RCC 7860 (cell line): Measurements from ENCODE around the gene MLN.

Experiments used
- DNase-seq: peaks from one replicate; pipeline ENCODE4 v3.0.0-alpha.2; 2015; ENCODE audit warnings: low spot score
- FAIRE-seq: peaks from 2 replicates; lab custom pipeline; 2012; peaks lifted over from hg19 to GRCh38; lab: Jason Lieb, UNC

MLN gene

DNA sequence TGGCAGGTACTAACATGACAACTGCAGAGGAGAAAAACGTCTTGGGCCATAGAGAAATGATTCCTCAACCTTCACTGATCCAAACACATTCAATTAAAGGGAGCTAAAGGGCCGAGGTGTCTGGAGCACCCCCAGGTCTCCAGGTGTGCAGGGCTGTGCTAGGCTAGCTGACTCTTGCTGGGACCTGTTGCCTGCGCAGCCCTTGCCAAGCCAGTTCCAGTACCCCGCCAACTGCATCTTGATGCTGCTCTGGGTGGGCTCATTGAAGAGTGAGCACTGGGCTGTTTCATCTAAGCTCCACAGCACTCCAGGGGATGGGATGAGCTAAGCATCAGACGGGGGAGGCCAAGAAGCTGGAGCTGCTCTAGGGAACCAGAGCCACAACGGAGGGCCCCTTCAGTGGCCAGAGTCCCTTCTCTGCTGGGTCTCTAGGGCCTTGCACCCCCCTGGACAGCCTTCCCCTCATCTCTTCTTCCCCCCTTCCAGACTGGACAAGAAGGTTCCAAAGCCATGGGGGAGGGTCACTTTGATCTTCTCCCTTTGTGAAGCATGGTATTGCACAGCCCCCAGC is 30.8 kb downstream of the MLN start:
- FAIRE-seq (no peak), DNase-seq (no peak)

DNA sequence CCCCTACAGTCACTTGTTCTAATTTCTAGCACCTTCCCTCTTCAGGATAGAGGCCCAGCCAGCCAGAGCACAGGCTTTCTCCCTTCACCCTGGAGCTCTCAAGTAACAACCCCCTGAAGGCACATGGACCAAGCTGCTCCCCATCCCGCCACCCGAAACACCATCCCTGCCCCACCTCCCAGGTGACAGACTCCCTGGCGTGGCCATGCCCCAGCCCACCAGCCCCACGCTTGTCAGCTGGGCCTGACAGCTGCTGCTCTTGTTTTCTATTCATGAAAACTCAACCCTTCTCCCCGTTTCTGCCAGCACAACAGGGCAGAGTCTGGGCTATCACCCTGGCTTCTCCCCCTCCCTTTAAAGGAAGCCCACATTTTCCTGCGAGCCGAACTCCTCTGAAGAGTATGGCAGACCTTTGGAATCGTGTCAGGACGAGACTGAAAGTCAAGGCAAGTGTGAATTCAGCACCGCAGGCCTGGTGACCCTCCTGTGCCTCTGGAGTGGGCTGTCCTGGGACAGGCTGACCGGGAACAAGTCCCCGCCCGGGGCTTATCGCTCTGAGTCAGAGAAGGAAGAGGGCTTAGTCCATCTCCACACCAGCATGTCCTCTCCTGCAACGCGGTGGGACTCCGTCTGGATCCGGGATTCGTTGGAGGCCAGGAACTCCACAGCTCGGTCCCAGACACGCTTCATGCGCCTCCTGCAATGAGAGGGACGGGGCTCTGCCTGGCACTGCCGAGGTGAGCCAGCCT is 31.5 kb downstream of the MLN start:
- DNase-seq, result no peak
- FAIRE-seq, result no peak

DNA sequence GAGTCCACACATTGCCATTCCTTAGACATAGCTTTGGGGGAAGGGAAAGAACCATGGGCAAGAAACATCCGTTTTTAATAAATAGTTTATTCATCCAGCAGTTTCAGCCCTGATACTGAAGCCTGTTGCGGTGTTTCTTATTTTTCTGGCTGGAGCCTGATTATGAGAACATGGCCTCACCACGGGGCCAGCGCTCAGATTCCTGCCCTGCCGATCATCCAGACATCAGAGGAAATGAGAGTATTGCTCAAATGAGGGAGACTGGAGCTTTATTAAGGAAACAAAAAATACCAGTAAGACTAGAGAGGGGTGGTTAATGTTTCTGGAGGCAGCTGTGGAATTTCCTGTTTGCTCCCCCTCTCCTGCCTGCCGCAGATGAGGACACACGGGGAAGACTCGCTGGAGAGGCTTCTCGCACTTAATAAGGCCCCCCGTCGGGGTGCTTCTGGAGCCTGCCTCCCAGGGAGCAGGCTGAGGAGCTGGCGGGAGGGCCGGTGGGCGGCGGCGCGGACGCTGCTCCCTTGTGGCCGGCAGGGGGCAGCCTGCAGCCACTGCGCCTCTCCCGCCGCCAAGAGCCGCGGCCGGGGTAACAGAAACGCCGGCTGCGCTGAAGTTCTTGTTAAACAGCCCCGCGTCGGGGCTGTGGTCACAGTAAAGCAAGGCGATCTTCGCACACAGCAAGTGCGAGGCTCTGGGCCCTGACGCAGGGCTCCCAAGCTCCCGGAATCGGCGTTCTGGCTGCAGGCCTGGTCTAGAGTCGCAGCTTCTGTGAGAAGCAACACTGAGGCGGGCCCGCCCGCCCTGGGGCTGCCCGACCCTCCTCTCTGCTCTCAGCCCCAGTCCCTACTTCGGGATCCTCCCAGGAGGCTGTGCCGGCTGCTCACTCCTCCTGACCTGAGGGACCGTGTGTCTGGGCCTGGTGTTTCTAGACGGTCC is 32.4 kb downstream of the MLN start:
- DNase-seq (peak; percentile 69), FAIRE-seq (no peak)

DNA sequence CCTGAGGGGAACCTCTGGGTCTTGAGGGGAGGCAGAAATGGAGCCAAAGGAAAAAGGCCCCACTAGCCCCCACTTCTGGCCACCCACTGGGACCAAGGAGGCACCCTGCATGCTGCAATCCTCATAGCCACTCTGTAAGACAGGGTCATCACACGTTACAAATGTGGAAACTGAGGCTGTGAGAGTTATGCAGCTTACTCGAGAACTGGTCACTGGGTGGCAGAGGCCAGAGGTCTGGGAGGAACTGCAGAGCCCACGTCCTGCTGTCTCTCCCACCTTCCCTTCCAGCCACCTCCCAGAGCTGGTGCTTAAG is 33.0 kb downstream of the MLN start:
- DNase-seq, result no peak
- FAIRE-seq, result no peak

- FAIRE-seq (no peak), DNase-seq (no peak)
These were observed 33.5 kb downstream of the MLN start for GRCh38 chr6:33770124-33770832.

DNA sequence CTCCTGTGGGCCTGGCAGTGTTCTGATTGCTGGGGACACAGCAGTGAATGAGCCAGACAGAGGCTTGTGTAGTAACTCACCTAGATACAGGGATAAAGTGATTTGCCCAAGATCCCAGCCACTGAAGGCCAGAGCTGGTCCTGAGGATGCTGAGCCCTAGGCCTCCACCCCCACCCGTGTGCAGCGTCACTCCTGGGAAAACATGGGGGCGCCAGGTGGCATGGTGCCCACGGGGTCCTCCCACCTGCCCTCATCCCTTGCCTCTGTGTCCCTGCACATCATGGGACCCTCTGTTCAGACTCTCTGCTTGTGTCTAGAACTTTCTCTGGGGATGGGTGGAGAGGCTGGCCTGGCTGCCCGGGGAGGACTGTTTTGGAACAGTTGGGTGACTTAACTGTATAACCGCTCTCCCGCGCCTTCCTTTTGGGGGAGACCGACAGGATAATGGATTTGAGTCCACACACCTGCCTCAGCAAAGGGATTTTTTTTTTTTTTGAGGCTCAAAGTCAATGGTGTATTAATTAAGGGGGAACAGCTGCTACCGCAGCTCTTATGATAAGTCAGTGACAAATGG is 34.5 kb downstream of the MLN start:
- FAIRE-seq (no peak), DNase-seq (no peak)

GRCh38 chr6:33768644-33769120 is 35.1 kb downstream of the MLN start:
- FAIRE-seq (no peak), DNase-seq (peak; percentile 44)

- no peak for FAIRE-seq
- DNase-seq, result no peak
These were observed 36.6 kb downstream of the MLN start for GRCh38 chr6:33766921-33767907.

DNA sequence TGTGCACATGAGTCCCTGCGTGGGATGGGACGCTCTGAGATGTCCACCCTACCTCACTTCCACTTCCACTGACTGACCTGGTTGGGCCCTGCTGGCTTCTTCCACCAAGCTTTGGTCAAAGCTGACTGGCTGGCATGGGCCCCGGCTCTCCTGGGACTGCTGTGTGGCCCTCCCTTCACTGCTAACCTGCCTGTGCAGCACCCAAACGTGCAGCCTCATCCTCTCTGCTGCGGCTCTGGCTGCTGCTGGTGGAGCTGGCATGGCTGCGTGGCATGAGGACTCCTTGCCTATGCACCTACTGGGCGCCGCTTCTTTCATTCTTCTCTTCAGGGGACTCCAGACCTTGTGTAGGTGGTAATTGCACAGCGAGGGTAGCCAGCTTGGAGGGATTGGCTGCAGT is 38.4 kb downstream of the MLN start:
- no peak for FAIRE-seq
- no peak for DNase-seq

- DNase-seq (no peak), FAIRE-seq (no peak)
These were observed 39.8 kb downstream of the MLN start for GRCh38 chr6:33764036-33764435.

- FAIRE-seq (no peak), DNase-seq (no peak)
These were observed 40.3 kb downstream of the MLN start for GRCh38 chr6:33763483-33763882.

GRCh38 chr6:33762713-33763112 is 41.1 kb downstream of the MLN start:
- no peak for DNase-seq
- FAIRE-seq, result no peak

- FAIRE-seq (no peak), DNase-seq (peak; percentile 28)
These were observed 41.7 kb downstream of the MLN start for GRCh38 chr6:33761922-33762629.

DNA sequence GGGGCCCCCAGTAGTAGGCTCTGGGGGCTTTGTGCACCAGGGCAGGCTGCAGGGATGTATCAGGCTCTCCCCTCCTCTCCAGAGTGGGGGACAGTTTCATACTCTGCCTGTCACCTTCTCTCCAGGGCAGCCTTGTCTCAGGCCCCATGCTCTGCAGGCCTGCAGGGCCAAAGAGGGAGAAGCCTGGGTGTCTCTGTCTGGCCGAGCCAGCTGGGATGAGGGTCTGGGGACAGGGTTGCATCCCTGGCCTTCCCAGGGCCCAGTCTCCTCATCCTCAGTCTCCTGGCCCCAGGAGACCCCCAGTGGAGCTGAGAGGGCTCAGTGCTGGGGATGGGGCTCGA is 42.3 kb downstream of the MLN start:
- no peak for DNase-seq
- FAIRE-seq, result no peak

GRCh38 chr6:33759887-33760629 is 43.7 kb downstream of the MLN start:
- FAIRE-seq (no peak), DNase-seq (no peak)

- FAIRE-seq, result no peak
- DNase-seq, result no peak
These were observed 45.0 kb downstream of the MLN start for GRCh38 chr6:33758815-33759216.

DNA sequence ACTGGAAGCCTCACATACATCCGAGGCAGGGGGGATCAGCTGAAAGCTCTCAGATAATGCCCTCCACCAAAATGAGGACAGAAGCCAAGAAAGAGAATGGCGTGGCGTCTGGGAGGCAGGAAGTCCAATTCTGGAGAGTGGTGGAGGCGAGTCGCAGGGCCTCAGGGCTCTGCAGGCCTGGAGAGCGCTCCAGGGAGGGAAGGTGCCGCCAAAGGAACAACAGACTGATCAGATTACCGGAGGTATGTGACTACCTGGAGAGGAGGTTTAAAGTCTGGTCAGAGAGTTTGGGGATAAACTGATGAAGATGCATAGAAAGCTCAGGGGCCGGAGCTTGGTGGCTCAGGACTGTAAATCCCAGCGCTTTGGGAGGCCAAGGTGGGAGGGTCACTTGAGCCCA is 45.9 kb downstream of the MLN start:
- DNase-seq, result no peak
- no peak for FAIRE-seq

- no peak for FAIRE-seq
- no peak for DNase-seq
These were observed 46.7 kb downstream of the MLN start for GRCh38 chr6:33757113-33757512.
